Kidney capillary endothelial cell (primary cell): ENCODE measurements around the gene TBC1D5.
"Not testable (repeated sequence)": the region's sequence is repeated elsewhere in the genome, so short reads cannot be mapped to it uniquely, and the experiment has no call there.

ENCODE experiments used
- DNase-seq: peaks from one replicate; pipeline ENCODE4 v3.0.0-alpha.2; 2018; ENCODE audit warnings: low spot score

Gene TBC1D5

DNA sequence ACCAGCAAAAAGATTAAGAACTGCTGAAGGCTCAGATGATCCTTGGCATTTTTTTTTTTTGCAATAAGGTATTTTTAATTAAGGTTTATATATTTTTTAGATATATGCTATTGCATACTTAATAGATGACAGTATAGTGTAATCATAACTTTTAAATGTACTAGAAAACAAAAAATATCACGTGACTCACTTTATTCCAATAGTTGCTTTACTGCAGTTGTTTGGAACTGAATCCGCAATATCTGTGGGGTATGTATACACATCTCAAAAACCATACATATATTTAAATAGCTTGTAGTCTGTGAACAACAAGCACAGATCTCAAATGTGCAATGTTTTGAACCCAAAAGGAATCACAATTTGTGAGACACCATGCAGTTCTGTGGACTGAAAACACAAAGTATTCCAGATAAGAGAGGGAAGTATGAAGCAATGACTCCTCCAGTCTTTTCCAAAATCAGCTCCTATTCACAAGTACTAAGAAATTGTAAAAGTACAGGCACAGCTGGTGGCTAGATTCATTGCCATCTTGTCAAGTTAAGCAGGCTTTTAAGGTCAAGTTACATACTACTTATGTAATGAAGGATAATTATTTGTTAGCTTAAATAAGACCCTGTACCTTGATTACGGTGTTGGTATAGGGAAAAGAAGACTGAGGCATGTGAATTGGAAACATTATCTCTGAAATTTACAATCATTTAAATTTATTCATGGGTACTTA lies 331.1 kb downstream of the TBC1D5 start:
- no peak for DNase-seq

GRCh38 chr3:17407576-17407975 lies 334.9 kb downstream of the TBC1D5 start:
- no peak for DNase-seq

- no peak for DNase-seq
Measured at GRCh38 chr3:17404548-17404947, 337.9 kb downstream of the TBC1D5 start.

DNA sequence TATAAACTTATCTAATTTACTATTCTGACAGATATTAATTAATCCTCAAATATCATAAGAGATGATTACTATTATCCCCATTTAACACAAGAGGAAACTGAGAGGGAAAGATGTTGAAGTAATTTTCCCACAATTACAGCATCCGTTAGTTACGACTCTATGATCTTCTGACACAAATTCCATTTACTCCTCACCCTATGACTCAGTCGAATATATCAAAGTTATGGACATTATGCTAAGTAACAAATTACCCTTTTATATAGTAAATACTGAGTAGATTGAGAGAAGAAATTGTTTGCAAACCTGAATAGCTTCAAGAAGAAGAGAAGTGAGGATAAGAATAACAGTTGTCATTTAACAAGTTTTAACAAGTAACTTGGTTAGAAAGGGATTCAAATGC lies 340.0 kb downstream of the TBC1D5 start:
- no peak for DNase-seq

- DNase-seq: no peak
Measured at GRCh38 chr3:17401912-17402311, 340.5 kb downstream of the TBC1D5 start.

GRCh38 chr3:17399586-17399985 lies 342.8 kb downstream of the TBC1D5 start:
- no peak for DNase-seq

DNA sequence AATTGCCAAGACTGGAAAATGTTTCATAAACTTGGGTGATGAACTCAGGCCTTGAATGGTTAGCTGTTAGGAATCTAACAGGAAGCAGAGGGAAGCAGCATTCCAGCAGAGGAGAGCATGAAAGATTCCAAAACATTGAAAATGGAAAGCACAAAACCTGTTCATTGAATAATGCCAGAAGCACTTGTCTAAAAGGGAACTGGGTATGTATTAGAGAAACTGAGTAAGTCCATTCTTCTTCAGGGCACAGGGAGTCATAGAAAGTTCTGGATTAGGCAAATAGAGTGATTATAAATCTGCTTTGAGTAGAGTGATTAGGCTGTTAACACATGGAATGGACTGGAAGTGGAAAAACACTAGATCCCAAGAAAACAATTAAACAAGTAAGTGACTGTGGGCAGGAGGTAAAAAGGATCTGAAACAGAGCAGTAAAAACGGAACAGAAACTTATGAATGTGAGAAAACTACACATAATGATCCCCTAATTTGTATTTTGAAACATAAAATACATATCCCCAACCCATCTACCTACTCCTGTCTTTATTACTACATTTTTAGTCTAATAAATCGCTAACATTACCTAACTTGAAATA lies 343.4 kb downstream of the TBC1D5 start:
- DNase-seq: no peak

GRCh38 chr3:17396036-17396435 lies 346.4 kb downstream of the TBC1D5 start:
- no peak for DNase-seq

DNA sequence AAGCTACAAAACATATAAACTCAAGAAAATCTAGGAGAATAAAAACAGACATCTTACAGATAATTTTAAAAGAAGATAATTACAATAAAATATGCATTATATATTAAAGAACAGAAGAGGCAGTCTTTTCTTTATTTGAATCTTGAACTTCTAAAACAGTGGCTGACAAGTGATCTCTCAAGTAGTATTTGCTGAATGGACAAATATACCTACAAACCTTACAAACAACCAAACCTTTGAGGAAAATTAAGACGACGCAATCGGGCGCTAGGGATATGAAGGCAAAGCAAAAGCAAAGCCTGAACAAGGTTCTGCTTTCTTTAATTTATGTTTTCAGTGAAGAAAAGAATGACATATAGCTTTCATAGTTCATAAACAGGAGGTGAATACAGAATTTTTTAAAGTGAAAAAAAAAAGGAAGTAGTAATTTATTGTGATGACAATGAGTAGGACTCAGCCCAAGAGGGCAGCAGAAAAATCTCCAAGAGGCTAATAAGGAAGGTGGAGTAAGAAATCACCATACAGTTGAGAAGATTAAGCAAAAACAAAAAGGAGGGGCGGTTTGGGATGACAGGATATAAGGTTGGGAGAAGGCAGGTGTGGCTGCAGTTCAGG lies 347.8 kb downstream of the TBC1D5 start:
- no peak for DNase-seq

DNA sequence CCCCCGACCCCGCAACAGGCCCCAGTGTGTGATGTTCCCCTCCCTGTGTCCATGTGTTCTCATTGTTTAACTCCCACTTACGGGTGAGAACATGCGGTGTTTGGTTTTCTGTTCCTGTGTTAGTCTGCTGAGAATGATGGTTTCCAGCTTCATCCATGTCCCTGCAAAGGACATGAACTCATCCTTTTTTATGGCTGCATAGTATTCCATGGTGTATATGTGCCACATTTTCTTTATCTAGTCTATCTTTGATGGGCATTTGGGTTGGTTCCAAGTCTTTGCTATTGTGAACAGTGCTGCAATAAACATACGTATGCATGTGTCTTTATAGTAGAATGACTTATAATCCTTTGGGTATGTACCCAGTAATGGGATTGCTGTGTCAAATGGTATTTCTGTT lies 349.9 kb downstream of the TBC1D5 start:
- not testable (repeated sequence) for DNase-seq

GRCh38 chr3:17390785-17391184 lies 351.6 kb downstream of the TBC1D5 start:
- no peak for DNase-seq

DNA sequence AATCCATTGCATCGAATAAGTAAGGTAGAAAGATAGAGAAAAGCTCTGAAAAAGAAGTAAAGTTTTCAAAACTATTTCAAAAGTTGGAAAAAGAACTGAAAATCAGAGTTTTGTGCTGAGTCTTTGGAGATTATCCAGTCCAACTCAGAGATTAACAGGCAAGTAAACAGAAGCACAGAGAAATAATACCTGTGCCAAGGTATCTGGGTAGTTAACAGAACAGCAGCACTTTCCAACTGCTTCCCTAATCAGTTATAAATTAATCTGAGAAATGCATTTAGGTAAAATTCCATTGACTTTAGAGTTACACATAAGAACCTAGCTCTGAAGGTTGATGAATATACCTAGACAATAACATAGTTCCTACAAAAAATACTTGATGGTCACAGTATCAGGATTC lies 355.3 kb downstream of the TBC1D5 start:
- no peak for DNase-seq

DNA sequence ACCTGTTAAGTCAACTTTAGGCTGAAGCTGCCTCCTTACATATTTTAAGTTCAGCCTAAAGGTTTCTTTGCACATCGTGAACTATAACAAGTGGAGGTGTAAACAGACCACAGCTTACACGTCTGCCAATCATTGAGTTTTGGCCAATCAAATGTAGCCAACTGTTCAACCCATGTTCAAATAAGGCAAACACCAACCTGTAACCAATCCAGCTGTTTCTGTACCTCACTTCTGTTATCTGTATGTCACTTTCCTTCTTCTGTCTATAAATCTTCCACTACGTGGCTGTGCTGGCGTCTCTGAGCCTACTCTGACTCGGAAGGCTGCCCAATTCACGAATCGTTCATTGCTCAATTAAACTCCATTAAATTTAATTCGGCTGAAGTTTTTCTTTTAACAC lies 356.0 kb downstream of the TBC1D5 start:
- DNase-seq: no peak

- DNase-seq: no peak
Measured at GRCh38 chr3:17384567-17385296, 357.7 kb downstream of the TBC1D5 start.

DNA sequence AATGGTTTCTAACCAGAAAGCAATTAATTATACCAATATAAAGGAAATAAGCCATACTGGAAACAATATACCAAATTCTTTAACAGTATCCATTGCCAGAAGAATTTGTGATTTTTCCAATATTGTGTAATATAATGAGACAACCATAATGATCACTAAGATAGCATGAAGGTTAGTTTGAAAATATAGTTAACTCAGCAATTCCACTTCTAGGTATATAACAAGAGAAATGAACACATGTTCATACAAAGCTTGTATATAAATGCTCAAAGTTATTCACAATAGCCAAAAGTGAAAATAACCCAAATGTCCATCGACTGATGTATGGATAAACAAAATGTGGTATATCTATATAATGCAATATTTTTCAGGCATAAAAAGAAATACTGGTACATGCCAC lies 369.1 kb downstream of the TBC1D5 start:
- DNase-seq: no peak

- no peak for DNase-seq
Measured at GRCh38 chr3:17372362-17373210, 369.8 kb downstream of the TBC1D5 start.

- no peak for DNase-seq
Measured at GRCh38 chr3:17369973-17370372, 372.5 kb downstream of the TBC1D5 start.

DNA sequence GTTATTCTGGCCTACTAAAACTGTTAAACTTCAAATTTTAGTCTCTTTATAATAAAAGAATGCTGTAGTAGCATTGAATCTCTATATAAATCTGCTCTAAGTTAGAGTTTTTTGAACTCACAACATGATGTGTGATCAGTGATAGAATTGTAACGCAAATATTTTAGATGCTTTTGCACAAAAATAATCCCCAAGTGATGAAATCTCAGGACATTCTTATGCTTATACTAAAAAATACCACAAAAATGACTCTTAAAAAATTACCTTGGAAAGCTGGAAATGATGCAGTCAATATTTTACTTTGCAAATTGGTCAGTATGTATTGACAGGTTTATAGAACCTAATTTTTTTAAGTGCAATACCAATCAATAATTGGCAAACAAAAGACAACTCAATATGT lies 375.3 kb downstream of the TBC1D5 start:
- no peak for DNase-seq

DNA sequence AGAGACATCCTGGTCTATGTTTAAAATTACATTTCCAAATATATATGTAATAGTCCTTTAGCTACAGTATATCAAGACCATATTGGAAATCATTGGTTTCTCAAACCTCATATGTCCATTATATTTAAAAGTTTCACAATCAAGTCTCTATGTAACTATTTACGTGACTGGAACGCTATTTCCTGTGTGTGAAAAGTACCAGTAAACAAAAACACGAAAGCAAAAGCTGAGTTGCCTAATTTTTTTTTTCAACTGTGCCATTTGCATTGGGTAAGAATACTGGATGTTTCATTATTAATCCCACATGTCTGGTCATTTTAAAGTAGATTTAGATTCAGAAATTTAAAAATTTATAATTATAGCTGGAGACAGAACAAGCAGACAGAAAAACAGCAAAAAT lies 381.4 kb downstream of the TBC1D5 start:
- DNase-seq: no peak

- DNase-seq: no peak
Measured at GRCh38 chr3:17359911-17360310, 382.5 kb downstream of the TBC1D5 start.

GRCh38 chr3:17357035-17357710 lies 385.3 kb downstream of the TBC1D5 start:
- DNase-seq: no peak
